Germinal center (tissue), 1 donor: ENCODE data around the gene MYBPC3.

Experiments
- DNase-seq: peaks from one replicate; pipeline ENCODE4 v3.0.0; 2012; ENCODE audit warnings: mixed read lengths, low spot score

Gene MYBPC3

GRCh38 chr11:47352556-47352955, at the start of gene MYBPC3:
Gene MYBPC3, minus strand, starts transcription at chr11:47352702. Its CDS starts 55 bp downstream, at chr11:47352647.
- DNase-seq: no peak

GRCh38 chr11:47400768-47401279, 48.3 kb upstream of the MYBPC3 start:
- no peak for DNase-seq

- DNase-seq: peak; percentile 86
Observed at GRCh38 chr11:47399860-47400767, 47.6 kb upstream of the MYBPC3 start.

- no peak for DNase-seq
Observed at GRCh38 chr11:47398551-47398950, 46.0 kb upstream of the MYBPC3 start.

GRCh38 chr11:47398011-47398410, 45.5 kb upstream of the MYBPC3 start:
- no peak for DNase-seq

- no peak for DNase-seq
Observed at GRCh38 chr11:47396049-47396320, 43.5 kb upstream of the MYBPC3 start.

GRCh38 chr11:47395223-47396048, 42.9 kb upstream of the MYBPC3 start:
- DNase-seq: no peak

GRCh38 chr11:47394322-47395222, 42.1 kb upstream of the MYBPC3 start:
- peak; percentile 79 for DNase-seq

GRCh38 chr11:47394050-47394321, 41.5 kb upstream of the MYBPC3 start:
- DNase-seq: no peak

- no peak for DNase-seq
Observed at GRCh38 chr11:47393163-47394049, 40.9 kb upstream of the MYBPC3 start.

- DNase-seq: no peak
Observed at GRCh38 chr11:47392546-47393162, 40.2 kb upstream of the MYBPC3 start.

GRCh38 chr11:47391711-47392432, 39.4 kb upstream of the MYBPC3 start:
- no peak for DNase-seq

GRCh38 chr11:47391077-47391583, 38.6 kb upstream of the MYBPC3 start:
- no peak for DNase-seq

- no peak for DNase-seq
Observed at GRCh38 chr11:47390422-47390760, 37.9 kb upstream of the MYBPC3 start.

- DNase-seq: no peak
Observed at GRCh38 chr11:47389577-47390421, 37.3 kb upstream of the MYBPC3 start.

GRCh38 chr11:47388697-47389576, 36.4 kb upstream of the MYBPC3 start:
- DNase-seq: no peak

GRCh38 chr11:47387944-47388696, 35.6 kb upstream of the MYBPC3 start:
- DNase-seq: no peak
